Measurements from ENCODE around the gene SPP1. TPM values are rescaled to one million over a fixed set of nuclear protein-coding genes. Genes with fewer than 3 reads are reported as not detected.
A peak's percentile ranks its signal among the peaks of the same experiment; 100 is the strongest.

SPP1 gene
- polyA plus RNA-seq, 5 donors: 48.2 to 249 (median 91.3) TPM

GRCh38 chr4:87950493-87950892, 25.0 kb upstream of the SPP1 start:
- no peak for DNase-seq

- DNase-seq: no peak
Measured at GRCh38 chr4:87950936-87951511, 24.5 kb upstream of the SPP1 start.

GRCh38 chr4:87953826-87954225, 21.7 kb upstream of the SPP1 start:
- DNase-seq: no peak

GRCh38 chr4:87956501-87956900, 19.0 kb upstream of the SPP1 start:
- no peak for DNase-seq

- DNase-seq: no peak
Measured at GRCh38 chr4:87957061-87957460, 18.5 kb upstream of the SPP1 start.

GRCh38 chr4:87961993-87962392, 13.5 kb upstream of the SPP1 start:
- DNase-seq: no peak

GRCh38 chr4:87962398-87963146, 12.9 kb upstream of the SPP1 start:
- no peak for DNase-seq

- no peak for DNase-seq
Measured at GRCh38 chr4:87965501-87965975, 10.0 kb upstream of the SPP1 start.

GRCh38 chr4:87966095-87966496, 9.4 kb upstream of the SPP1 start:
- no peak for DNase-seq

GRCh38 chr4:87967193-87967592, 8.3 kb upstream of the SPP1 start:
- no peak for DNase-seq

GRCh38 chr4:87970121-87970520, 5.4 kb upstream of the SPP1 start:
- DNase-seq: no peak

GRCh38 chr4:87971866-87972265, 3.6 kb upstream of the SPP1 start:
- no peak for DNase-seq

GRCh38 chr4:87973283-87974169, 2.0 kb upstream of the SPP1 start:
- peak; percentile 33 to 50 for DNase-seq

- DNase-seq: no peak
Measured at GRCh38 chr4:87974856-87975462, 555 bp upstream of the SPP1 start.

GRCh38 chr4:87977521-87978278, 2.2 kb downstream of the SPP1 start:
- DNase-seq: no peak

- no peak for DNase-seq
Measured at GRCh38 chr4:87978681-87979080, 3.2 kb downstream of the SPP1 start.

- no peak for DNase-seq
Measured at GRCh38 chr4:87979810-87980209, 4.3 kb downstream of the SPP1 start.

GRCh38 chr4:87981486-87981885, 6.0 kb downstream of the SPP1 start:
- DNase-seq: no peak

GRCh38 chr4:87982036-87982435, 6.5 kb downstream of the SPP1 start:
- no peak for DNase-seq

GRCh38 chr4:87982446-87983010, 7.0 kb downstream of the SPP1 start:
- no peak for DNase-seq

GRCh38 chr4:87983996-87984395, 8.5 kb downstream of the SPP1 start:
- DNase-seq: no peak
